ENCODE data around the gene CHID1.
A peak's percentile ranks its signal among the peaks of the same experiment; 100 is the strongest.

Gene CHID1

DNA sequence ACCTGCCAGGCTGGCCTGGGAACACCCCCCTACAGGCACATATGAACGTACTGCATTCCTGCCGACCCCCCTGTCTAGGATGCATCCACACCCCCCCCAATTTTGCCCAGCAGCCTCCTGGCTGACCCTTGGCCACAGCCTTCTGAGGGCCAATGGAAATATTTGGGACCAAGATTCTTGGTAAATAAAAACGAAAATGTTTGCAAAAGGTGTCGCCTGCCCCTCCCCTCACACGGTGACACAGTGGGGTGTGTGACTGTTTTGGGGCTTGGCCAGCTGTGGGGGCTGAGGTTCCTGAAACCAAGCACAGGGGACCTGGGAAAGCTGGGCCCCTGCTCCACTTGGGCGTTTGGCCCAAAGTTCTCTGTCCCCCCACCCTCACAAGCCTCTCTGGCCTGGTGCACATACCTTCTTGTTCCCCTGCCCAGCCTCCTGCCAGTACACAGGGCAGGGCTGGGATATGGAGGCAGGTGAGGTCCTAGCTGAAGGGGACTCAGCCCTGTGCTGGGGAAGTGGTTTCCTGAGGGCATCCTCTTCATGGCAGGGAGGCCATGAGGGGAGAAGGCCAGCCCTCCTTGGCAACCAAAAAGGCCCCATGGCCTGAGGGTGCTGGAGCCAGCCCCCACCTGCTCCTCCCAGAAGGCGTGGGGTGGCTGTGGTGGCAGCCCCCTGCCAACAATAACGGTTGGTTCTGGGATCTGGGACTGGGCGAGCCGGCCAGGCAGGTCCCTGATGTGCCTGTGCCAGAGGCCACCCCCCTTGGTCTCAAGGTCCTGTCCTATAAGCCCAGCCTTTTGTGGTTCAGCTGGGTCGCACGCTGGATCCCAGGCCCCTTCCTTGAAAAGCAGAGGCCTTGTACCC, 85.0 kb downstream of the CHID1 start:
- DNase-seq = no peak

DNA sequence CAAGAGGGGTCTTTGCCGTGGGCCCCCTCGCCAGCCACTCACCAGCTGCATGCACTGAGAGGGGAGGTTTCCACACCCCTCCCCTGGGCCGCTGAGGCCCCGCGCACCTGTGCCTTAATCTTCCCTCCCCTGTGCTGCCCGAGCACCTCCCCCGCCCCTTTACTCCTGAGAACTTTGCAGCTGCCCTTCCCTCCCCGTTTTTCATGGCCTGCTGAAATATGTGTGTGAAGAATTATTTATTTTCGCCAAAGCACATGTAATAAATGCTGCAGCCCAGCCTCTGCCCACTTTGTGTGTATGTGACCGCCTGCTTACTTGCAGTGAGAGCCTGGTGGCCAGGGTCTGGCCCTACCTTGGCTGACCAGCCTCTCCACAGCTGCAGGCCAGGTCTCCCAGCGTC, 85.7 kb downstream of the CHID1 start:
- no peak for DNase-seq

DNA sequence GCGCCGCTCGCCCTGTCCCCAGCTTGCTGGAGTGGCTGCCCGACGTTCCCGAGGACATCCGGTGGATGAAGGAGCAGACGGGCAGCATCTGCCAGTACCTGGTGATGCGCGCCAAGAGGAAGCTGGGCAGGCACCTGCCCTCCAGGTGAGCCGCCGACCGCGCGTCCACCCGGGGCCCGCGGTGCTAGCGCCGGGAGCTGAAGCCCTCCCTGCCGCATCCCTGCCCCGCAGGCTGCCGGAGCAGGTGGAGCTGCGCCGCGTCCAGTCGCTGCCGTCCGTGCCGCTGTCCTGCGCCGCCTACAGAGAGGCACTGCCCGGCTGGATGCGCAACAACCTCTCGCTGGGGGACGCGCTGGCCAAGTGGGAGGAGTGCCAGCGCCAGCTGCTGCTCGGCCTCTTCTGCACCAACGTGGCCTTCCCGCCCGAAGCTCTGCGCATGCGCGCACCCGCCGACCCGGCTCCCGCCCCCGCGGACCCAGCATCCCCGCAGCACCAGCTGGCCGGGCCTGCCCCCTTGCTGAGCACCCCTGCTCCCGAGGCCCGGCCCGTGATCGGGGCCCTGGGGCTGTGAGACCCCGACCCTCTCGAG, 86.2 kb downstream of the CHID1 start:
- peak in 17 of 56 donors; percentile 17 to 61 (median 33) for DNase-seq

DNA sequence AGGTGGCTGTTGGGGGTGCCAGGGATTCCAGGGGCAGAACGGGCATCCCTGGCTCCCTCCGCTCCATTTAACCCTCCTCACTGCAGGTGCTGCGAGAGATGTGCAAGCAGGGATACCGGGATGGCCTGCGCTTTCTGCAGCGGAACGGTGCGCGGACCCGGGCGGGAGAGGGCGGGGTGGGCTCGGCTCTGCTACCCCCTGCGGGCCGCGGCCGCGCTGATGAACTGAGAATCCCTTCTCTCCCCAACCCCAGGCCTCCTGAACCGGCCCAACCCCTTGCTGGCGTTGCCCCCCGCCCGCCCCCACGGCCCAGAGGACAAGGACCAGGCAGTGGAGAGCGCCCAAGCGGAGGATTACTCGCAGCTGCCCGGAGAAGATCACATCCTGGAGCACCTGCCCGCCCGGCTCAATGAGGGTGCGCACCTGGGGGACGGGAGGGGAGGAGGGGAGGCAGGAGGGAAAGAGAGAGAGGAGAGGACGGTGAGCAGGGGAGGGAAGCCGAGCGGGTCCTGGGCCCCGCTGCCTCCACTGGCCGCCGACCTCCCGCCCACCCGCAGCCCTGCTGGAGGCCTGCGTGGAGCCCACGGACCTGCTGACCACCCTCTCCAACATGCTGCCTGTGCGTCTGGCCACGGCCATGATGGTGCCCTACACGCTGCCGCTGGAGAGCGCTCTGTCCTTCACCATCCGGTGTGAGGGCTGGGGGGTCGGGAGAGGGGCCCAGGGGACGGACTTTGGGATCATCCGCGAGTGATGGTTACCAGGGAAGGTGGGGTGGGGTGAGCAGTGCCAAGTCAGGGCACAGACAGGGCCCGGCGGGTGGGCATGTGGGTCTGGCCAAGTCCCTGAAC, 86.9 kb downstream of the CHID1 start:
- no peak for DNase-seq

DNA sequence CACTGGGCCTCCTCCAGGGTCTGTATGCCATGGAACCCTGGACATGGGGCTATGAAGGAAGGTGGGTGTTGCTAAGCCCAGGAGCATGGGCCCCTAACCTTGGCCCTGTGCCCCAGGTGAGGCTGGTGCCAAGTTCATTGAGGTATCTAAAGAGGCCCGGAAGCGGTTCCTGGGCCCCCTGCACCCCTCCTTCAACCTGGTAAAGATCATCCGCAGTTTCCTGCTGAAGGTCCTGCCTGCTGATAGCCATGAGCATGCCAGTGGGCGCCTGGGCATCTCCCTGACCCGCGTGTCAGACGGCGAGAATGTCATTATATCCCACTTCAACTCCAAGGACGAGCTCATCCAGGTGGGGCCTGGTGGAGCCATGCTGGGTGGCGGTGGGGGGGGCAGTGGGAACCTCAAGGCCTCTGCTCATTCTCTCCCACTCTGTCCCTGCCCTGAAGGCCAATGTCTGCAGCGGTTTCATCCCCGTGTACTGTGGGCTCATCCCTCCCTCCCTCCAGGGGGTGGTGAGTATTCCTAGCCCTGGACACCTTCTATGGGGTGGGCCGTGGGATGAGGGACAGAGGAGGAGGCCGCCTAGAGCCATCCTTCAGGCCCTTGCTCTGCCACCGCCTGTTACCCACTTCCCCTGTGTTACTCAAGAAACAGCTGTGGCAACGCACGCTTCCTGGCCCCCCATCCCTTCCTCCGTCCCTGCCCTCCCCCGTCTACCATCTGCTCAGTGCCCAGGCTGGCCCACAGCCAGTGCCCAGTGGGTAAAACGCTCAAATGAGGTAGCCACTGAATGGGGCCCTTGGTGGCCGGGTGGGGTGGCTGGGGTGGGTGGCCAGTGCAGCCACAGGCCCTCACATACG, 88.9 kb downstream of the CHID1 start:
- DNase-seq = peak in 4 of 56 donors; percentile 31 to 54 (median 48)

DNA sequence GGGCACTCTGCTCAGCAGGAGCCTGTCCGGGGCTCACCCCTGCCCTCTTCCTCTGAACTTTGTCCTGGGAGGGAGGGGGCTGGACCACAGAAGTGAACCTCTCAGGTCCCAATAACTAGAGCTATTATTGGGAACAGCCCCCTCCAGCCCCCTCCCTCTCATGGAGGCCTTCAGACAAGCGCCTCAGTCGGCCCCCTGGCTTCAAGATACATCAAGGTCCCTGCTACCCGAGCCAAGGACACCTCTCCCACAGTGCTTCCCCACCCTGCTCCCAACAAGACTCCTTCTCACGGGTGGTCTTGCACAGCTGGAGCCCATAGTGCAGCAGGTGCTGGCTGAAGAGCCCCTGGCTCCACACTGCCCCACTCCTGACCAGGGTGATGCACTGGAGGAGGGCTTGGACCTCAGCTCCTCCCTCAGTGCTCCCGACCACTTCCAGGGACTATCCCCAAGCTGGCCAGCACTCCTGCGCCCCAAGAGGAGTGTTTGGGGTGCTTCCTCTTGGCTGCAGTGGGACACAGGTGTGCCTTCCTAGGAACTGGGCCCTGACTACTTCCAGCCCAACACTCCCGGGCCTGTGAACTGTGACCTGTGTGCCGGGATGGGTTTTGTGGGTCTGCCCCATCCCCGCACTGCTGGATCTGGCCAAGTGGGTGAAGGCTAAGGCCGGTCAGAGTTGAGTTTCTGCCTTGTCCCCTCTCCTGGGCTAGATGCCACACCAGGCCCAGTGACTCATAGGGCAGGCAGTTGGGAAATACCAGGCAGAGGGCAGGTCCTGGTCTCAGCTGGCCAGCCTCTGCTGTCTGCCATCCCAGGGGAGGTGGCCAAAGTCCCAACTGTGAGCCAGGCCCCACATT, 89.7 kb downstream of the CHID1 start:
- DNase-seq = peak in 9 of 56 donors; percentile 19 to 61 (median 28)

DNA sequence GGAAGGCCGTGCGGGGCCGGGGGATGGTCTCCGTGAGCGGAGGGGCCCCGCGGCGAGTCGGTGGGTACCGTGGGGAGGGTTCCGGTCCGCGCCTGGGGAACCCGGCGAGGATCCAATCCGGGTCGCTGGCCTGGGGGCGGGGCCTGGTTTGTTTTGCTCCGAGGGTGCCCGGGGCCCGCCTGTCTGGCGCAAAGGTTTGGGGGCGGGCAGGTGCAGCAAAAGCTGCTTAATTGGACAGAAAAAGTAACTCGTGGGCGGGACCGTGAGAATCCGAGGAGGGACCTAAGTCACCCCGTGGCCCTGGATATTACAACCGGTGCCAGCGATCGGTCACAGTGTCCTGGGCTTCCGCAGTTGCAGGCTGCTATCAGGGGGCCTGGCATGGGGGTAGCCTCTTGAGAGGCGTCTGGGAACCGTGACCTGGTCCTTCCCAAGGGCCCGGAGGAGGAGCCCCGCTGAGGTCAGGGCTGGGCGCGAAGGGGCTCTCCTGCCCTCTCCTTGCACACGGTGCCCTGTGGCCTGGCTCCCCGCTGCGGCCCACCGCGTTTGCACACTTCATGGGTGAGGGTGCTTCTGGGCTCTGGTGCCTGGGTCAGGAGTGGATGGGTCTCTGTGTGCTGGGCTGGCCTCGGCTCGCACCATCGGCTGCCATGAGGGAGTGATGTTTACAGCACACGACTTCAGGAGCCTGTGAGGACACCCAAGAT, 90.5 kb downstream of the CHID1 start:
- peak in 42 of 56 donors; percentile 21 to 82 (median 62) for DNase-seq

DNA sequence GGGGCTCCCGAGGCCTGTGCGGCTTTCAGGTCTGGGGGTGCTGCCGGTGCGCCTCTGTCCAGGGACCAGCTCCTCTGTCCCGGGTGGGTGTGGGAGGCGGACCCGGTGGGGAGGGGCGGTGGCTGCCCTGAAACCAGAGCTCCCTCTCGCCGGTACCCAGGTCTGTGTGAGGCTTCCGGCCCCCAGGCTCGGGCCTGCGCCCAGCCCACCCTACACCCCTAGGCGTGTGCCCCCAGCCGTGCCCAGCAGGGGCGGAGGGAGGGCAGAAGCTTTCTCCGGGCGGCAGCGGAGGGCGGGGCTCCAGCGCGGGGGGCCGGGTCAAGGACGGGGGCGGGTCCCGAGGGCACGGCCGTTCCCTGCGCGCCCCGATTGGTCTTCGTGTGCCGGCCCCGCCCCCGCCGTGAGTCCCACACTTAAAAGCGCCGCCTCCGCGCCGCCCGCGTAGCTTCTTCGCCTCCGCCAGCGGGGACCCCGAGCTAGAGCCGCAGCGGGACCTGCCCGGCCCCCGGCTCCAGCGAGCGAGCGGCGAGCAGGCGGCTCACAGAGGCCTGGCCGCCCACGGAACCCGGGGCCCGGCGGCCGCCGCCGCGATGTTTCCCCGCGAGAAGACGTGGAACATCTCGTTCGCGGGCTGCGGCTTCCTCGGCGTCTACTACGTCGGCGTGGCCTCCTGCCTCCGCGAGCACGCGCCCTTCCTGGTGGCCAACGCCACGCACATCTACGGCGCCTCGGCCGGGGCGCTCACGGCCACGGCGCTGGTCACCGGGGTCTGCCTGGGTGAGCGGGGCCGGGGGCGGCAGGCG, 91.3 kb downstream of the CHID1 start:
- DNase-seq = peak in 55 of 56 donors; percentile 39 to 95 (median 84)

DNA sequence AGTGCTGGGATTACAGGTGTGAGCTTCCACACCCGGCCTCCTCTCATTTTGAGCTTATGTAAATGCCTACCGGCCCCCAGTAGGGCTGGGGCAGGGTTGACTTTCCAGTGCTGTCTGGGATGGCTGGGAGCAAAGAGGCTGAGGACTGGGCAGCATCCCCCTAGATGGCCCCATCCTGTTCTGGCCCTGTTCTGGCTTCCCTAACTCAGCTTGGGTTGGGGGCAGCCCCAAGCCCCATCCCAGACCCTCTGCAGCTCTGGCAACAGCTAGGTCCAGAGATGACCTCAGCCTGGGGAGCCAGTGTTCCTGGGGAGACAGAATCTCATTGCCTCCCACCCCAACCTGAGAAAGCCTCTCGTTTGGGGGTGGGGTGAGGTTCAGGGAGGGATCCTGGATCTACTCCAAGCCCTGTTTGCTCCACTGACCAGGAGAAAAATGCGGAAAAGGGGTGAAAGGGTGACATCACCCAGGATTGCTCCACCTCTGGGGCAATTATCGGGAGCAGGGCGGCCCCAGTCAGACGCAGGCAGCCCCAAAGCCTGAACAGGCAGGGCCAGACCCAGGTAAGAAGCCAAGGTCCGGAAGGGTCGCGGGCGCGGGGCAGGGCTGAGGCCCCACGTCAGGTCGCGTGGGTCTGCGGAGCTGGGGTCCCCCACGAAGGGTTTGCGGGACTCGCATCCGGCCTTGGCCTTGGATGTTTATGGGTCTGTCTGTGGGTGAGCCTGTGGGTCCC, 92.0 kb downstream of the CHID1 start, which contains the start of gene PNPLA2:
Gene PNPLA2 (plus strand): TSS at position 519 of the 733 bp plus-strand sequence. CDS start 805 bp downstream, outside the sequence.
- no peak for DNase-seq
